GM10266 (cell line): ENCODE data around the gene CELF1.

Experiments used
- DNase-seq: peaks from one replicate; pipeline ENCODE4 v3.0.0; 2012; ENCODE audit errors: extremely low spot score
- CTCF ChIP-seq: IDR thresholded peaks from 2 replicates; pipeline ENCODE4 v1.5.1; 2012; ENCODE audit warnings: mild to moderate bottlenecking, low read depth; ENCODE audit not compliant: control insufficient read depth, insufficient read depth; ENCODE audit errors: missing control alignments

The CELF1 gene

DNA sequence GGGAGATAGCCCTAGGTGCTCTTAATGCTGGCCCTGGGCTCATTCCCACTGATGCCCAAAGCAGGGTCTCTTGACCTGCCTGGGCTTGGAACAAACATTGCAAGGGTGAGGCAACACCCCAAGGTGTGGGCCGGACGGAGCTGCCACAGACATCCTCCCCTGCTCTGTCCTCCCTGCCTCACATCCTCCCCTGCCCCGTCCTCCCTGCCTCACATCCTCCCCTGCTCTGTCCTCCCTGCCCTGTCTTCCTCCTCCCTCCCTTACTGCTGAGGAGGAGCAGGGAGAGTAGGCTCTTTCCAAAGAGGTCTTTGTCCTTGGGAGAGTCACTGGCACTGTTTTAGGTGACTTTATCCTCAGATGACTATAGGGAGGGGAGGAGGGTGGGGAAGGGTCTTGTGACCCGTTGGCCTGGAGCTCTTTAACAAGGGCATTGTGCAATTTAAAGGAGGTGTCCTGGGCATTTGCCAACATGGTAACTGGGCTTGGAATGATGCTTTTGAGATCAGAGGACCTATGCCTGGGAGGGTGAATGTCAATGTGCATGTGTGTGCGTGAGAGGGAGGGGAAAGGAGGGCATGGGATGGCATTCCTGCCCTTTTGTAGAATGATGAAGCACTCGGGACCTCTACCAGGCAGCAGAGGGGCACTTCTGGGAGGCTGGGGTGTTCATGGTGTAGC is 34.2 kb upstream of the CELF1 start:
- no peak for TF ChIP-seq CTCF
- DNase-seq: no peak

- no peak for DNase-seq
- no peak for TF ChIP-seq CTCF
Observed at GRCh38 chr11:47586098-47586855, 33.3 kb upstream of the CELF1 start, which contains the start of gene FAM180B. FAM180B (plus strand) TSS chr11:47586678; CDS start chr11:47586769, 91 bp downstream.

DNA sequence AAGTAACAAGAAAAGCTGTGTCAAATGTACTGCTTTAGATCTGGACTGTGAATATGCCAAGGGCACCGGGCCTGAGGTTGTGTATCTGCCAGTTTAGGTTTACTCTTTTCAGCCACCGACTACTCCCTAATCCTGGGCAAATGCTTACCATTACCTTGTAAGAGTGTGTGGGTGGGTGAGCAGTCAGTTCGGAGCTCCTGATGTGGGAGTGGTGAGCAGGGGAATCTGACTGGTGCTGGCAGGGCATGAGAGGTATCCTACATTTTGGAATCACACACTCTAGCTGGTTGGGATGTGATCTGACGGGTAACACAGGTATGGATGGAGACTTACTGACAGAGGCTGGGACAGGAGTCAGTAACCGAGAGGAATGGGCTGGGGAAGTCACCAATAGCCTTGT is 30.9 kb upstream of the CELF1 start:
- DNase-seq: no peak
- TF ChIP-seq CTCF: no peak

- no peak for TF ChIP-seq CTCF
- DNase-seq: peak; percentile 89
Observed at GRCh38 chr11:47578524-47579494, 25.9 kb upstream of the CELF1 start, which contains the start of the genes KBTBD4 and NDUFS3. KBTBD4 (minus strand) TSS chr11:47578970; CDS start chr11:47578951, 19 bp downstream. NDUFS3 (plus strand) TSS chr11:47579074; CDS start chr11:47579092, 18 bp downstream.

- DNase-seq: no peak
- no peak for TF ChIP-seq CTCF
Observed at GRCh38 chr11:47577460-47578041, 24.6 kb upstream of the CELF1 start.

GRCh38 chr11:47573321-47573720 is 20.4 kb upstream of the CELF1 start:
- DNase-seq: no peak
- no peak for TF ChIP-seq CTCF
